SK-N-SH (cell line): ENCODE measurements around the gene AGXT. TPM values are rescaled to one million over a fixed set of nuclear protein-coding genes. Genes with fewer than 3 reads are reported as not detected.

Source experiments
- CTCF ChIA-PET: fragments of 300-600, 350-600 bp; formaldehyde crosslinking; extraction: SDS; loops from one replicate; lab custom pipeline; 2021; lab: Yijun Ruan, JAX
- POLR2A ChIA-PET: fragments of 350-600 bp; sonication (Branson Sonifier 250); formaldehyde crosslinking; extraction: SDS; loops from one replicate; lab custom pipeline; 2020; ENCODE audit warnings: antibody characterized with exemption, inconsistent platforms; lab: Yijun Ruan, JAX
- DNase-seq: peaks from one replicate; pipeline ENCODE4 v3.0.0; 2012
- H2AFZ ChIP-seq: fragments of 200-600 bp; sonication (generic); 2 replicates; pipeline ENCODE4 v1.8.1; 2016; ENCODE audit warnings: antibody characterized with exemption, mild to moderate bottlenecking, low read depth
- H3F3A ChIP-seq: fragments of 200-600 bp; sonication (generic); replicated peaks from 2 replicates; pipeline ENCODE3; 2016; ENCODE audit warnings: antibody characterized with exemption, mild to moderate bottlenecking; ENCODE audit not compliant: insufficient read depth
- H3K27ac ChIP-seq, 2 experiments: fragments of 200-500 bp in 1 of 2; fragments of 200-600 bp in 1 of 2; sonication (Bioruptor generic) in 1 of 2; sonication (generic), shearing (Covaris generic) in 1 of 2; 2 replicates each; pipeline versions ENCODE4 v1.5.1 to v1.6.1; 2014 to 2016; ENCODE audit warnings: low read depth in 2 of 2, inconsistent platforms in 1 of 2, low read length in 1 of 2, mild to moderate bottlenecking in 1 of 2, mixed read lengths in 1 of 2
- H3K27me3 ChIP-seq: fragments of 200-600 bp; sonication (generic), shearing (Covaris generic); 2 replicates; pipeline ENCODE4 v1.6.1; 2016; ENCODE audit warnings: mixed run types; ENCODE audit not compliant: insufficient read depth
- H3K36me3 ChIP-seq, 2 experiments: fragments of 200-500 bp in 1 of 2; fragments of 200-600 bp in 1 of 2; sonication (Bioruptor generic) in 1 of 2; sonication (generic) in 1 of 2; replicated peaks in 1 of 2; 2 replicates each; pipeline versions ENCODE3 to v1.5.1; 2014 to 2016; ENCODE audit warnings: low read length in 1 of 2, mild to moderate bottlenecking in 1 of 2; ENCODE audit not compliant: insufficient read depth in 2 of 2, control insufficient read depth in 1 of 2
- H3K4me1 ChIP-seq, 2 experiments: fragments of 200-500 bp in 1 of 2; fragments of 200-600 bp in 1 of 2; sonication (Bioruptor generic) in 1 of 2; sonication (generic), shearing (Covaris generic) in 1 of 2; 2 replicates each; pipeline versions ENCODE4 v1.5.1 to v1.6.1; 2014 to 2016; ENCODE audit warnings: low read depth in 1 of 2, low read length in 1 of 2, mixed run types in 1 of 2; ENCODE audit not compliant: insufficient read depth in 2 of 2, control insufficient read depth in 1 of 2
- H3K4me2 ChIP-seq: fragments of 200-600 bp; sonication (generic), shearing (Covaris generic); 2 replicates; pipeline ENCODE4 v1.6.1; 2017; ENCODE audit warnings: mixed run types
- H3K4me3 ChIP-seq, 2 experiments: fragments of 200-500 bp in 1 of 2; fragments of 200-600 bp in 1 of 2; sonication (Bioruptor generic) in 1 of 2; sonication (generic), shearing (Covaris generic) in 1 of 2; 2 replicates each; pipeline versions ENCODE4 v1.5.1 to v1.8.1; 2014 to 2016; ENCODE audit warnings: low read depth in 2 of 2, inconsistent platforms in 1 of 2, low read length in 1 of 2, mild to moderate bottlenecking in 1 of 2, mixed read lengths in 1 of 2, moderate library complexity in 1 of 2
- H3K79me2 ChIP-seq: fragments of 200-600 bp; sonication (generic); 2 replicates; pipeline ENCODE4 v1.8.1; 2017; ENCODE audit warnings: mild to moderate bottlenecking; ENCODE audit not compliant: insufficient read depth
- H3K9ac ChIP-seq: fragments of 200-600 bp; sonication (generic); 2 replicates; pipeline ENCODE4 v1.6.1; 2017; ENCODE audit warnings: mixed run types
- H3K9me2 ChIP-seq: fragments of 200-600 bp; sonication (generic); 2 replicates; pipeline ENCODE4 v1.6.1; 2017; ENCODE audit warnings: mixed run types
- H3K9me3 ChIP-seq: fragments of 200-600 bp; sonication (generic); 2 replicates; pipeline ENCODE4 v1.6.1; 2017; ENCODE audit warnings: mixed run types, mild to moderate bottlenecking, moderate library complexity
- H4K20me1 ChIP-seq: fragments of 200-600 bp; sonication (generic); 2 replicates; pipeline ENCODE4 v1.6.1; 2017; ENCODE audit warnings: mild to moderate bottlenecking, mixed run types; ENCODE audit not compliant: insufficient read depth
- CHD2 ChIP-seq: fragments of 150-350 bp; IDR thresholded peaks from 2 replicates; pipeline ENCODE4 v1.6.1; 2018; ENCODE audit warnings: low read length; ENCODE audit not compliant: partially characterized antibody
- CTCF ChIP-seq: fragments of 200-600 bp; sonication (generic); IDR thresholded peaks from 2 replicates; pipeline ENCODE4 v1.6.1; 2017; ENCODE audit warnings: antibody characterized with exemption, mild to moderate bottlenecking, moderate library complexity
- ELF1 ChIP-seq: IDR thresholded peaks from 2 replicates; pipeline ENCODE4 v1.4.0; 2012
- FOXM1 ChIP-seq: IDR thresholded peaks from 2 replicates; pipeline ENCODE4 v1.4.0; 2012; ENCODE audit warnings: low read depth, mild to moderate bottlenecking
- MEF2A ChIP-seq: IDR thresholded peaks from 2 replicates; pipeline ENCODE4 v1.4.0; 2012; ENCODE audit warnings: low read depth, borderline replicate concordance
- NRF1 ChIP-seq: IDR thresholded peaks from 2 replicates; pipeline ENCODE4 v1.6.1; 2012; ENCODE audit warnings: low read depth, mild to moderate bottlenecking, low read length
- POLR2AphosphoS5 ChIP-seq: IDR thresholded peaks from 2 replicates; pipeline ENCODE4 v1.6.1; 2012; ENCODE audit warnings: low read depth, low read length
- RAD21 ChIP-seq: IDR thresholded peaks from 2 replicates; pipeline ENCODE4 v1.6.1; 2012; ENCODE audit warnings: mild to moderate bottlenecking, low read length
- RCOR1 ChIP-seq: fragments of 150-350 bp; IDR thresholded peaks from 2 replicates; pipeline ENCODE4 v1.6.1; 2017; ENCODE audit warnings: antibody characterized with exemption, low read length
- RFX5 ChIP-seq: IDR thresholded peaks from 2 replicates; pipeline ENCODE4 v1.6.1; 2012; ENCODE audit warnings: mild to moderate bottlenecking, improper control_type of control experiment, low read length
- SIN3A ChIP-seq: IDR thresholded peaks from 2 replicates; pipeline ENCODE4 v1.6.1; 2012; ENCODE audit warnings: low read depth, mild to moderate bottlenecking, low read length, moderate library complexity, borderline replicate concordance
- TAF1 ChIP-seq: IDR thresholded peaks from 2 replicates; pipeline ENCODE4 v1.6.1; 2012; ENCODE audit warnings: low read depth, mild to moderate bottlenecking, low read length, moderate library complexity, borderline replicate concordance
- TCF12 ChIP-seq: IDR thresholded peaks from 2 replicates; pipeline ENCODE4 v1.4.0; 2012
- WGBS: methylation state at CpG from one replicate; pipeline ENCODE4 v1.1.6; 2017; ENCODE audit warnings: low lambda C conversion rate; 5-methylcytosine and 5-hydroxymethylcytosine counted together
- polyA plus RNA-seq, 3 experiments: library from polyadenylated mRNA; depleted of rRNA; stranded (reverse); fragments of >200 nt; gene quantifications; 2 replicates each; pipeline ENCODE4 v1.2.3, GENCODE V29; 2012
- TF ChIP-seq, protein P1 (sequence below): fragments of 150-350 bp; IDR thresholded peaks from 2 replicates; pipeline ENCODE4 v1.6.1; 2017; ENCODE audit warnings: antibody characterized with exemption, low read length, low read depth, borderline replicate concordance
- TF ChIP-seq, protein P2 (sequence below): IDR thresholded peaks from 2 replicates; pipeline ENCODE4; 2012

Gene AGXT
- polyA plus RNA-seq, 1 of the 3 experiments (the other 2 are of a cell fraction) = not detected

GRCh38 chr2:240888130-240888889 is 19.7 kb downstream of the AGXT start:
- POLR2A ChIA-PET = no interaction called here
- no peaks in the 10 kb centered on the region for H3K79me2 ChIP-seq
- no peaks in the 10 kb centered on the region for H3K9me2 ChIP-seq
- no peak for DNase-seq
- H3K27ac ChIP-seq = no peak overlapping the region
- no peak for TF ChIP-seq TCF12
- no peak for TF ChIP-seq NRF1
- no peak for TF ChIP-seq ELF1
- TF ChIP-seq, protein P1, sequence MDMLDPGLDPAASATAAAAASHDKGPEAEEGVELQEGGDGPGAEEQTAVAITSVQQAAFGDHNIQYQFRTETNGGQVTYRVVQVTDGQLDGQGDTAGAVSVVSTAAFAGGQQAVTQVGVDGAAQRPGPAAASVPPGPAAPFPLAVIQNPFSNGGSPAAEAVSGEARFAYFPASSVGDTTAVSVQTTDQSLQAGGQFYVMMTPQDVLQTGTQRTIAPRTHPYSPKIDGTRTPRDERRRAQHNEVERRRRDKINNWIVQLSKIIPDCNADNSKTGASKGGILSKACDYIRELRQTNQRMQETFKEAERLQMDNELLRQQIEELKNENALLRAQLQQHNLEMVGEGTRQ = no peak
- no peak for TF ChIP-seq FOXM1
- TF ChIP-seq, protein P2, sequence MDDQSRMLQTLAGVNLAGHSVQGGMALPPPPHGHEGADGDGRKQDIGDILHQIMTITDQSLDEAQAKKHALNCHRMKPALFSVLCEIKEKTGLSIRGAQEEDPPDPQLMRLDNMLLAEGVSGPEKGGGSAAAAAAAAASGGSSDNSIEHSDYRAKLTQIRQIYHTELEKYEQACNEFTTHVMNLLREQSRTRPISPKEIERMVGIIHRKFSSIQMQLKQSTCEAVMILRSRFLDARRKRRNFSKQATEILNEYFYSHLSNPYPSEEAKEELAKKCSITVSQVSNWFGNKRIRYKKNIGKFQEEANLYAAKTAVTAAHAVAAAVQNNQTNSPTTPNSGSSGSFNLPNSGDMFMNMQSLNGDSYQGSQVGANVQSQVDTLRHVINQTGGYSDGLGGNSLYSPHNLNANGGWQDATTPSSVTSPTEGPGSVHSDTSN = no peak
- no peak for TF ChIP-seq MEF2A
- TF ChIP-seq TAF1 = no peak
- TF ChIP-seq RFX5 = no peak
- no peak for TF ChIP-seq RAD21
- TF ChIP-seq CHD2 = no peak
- TF ChIP-seq POLR2AphosphoS5 = no peak
- no peak for TF ChIP-seq RCOR1
- TF ChIP-seq SIN3A = no peak
- no peak for TF ChIP-seq CTCF
- H3K9ac ChIP-seq = no peak overlapping the region
- WGBS = 87% methylated on average over 22 of the region's 37 CpGs
- no peak overlapping the region for H3K4me3 ChIP-seq
- H4K20me1 ChIP-seq = no peaks in the 10 kb centered on the region
- no peaks in the 10 kb centered on the region for H3K36me3 ChIP-seq
- H3K4me2 ChIP-seq = no peak overlapping the region
- no peaks in the 10 kb centered on the region for H3K9me3 ChIP-seq
- H3F3A ChIP-seq = no peaks in the 10 kb centered on the region
- H3K4me1 ChIP-seq = peaks cover 0 to 3% of the 10 kb centered on the region in 2 experiments; a peak in 1 of 4 replicates
- no peaks in the 10 kb centered on the region for H3K27me3 ChIP-seq
- no peak overlapping the region for H2AFZ ChIP-seq
- CTCF ChIA-PET = interaction anchor here (1.1 to 1.4 kb wide), 2 partner anchors 26 to 37 kb away, joined by 3 to 5 read pairs; no protein-coding TSS in a partner anchor
